ENCODE data around the gene SUSD3.

The SUSD3 gene

DNA sequence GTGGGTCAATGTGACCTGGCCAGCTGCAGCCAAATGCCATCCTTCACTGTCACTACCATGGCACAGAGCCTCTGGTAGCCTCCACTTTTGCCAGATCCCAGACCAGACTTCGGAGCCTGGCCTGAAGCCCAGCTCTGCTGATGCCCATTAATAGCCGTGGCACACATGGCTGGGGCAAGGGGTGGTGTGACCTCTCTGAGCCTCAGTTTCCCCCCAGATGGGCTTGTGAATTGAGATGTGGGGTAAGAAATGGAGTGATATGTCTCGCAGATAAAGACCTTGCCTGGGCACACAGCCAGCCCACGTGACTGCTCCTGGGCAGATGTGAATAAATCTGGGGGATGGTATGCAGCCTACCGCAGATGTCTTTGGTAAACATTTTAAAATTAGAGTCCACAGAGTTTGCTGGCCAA lies 13.9 kb downstream of the SUSD3 start:
- DNase-seq (ENCODE audit: low read depth in 3 of 3, low spot score in 1 of 3) = no peak

DNA sequence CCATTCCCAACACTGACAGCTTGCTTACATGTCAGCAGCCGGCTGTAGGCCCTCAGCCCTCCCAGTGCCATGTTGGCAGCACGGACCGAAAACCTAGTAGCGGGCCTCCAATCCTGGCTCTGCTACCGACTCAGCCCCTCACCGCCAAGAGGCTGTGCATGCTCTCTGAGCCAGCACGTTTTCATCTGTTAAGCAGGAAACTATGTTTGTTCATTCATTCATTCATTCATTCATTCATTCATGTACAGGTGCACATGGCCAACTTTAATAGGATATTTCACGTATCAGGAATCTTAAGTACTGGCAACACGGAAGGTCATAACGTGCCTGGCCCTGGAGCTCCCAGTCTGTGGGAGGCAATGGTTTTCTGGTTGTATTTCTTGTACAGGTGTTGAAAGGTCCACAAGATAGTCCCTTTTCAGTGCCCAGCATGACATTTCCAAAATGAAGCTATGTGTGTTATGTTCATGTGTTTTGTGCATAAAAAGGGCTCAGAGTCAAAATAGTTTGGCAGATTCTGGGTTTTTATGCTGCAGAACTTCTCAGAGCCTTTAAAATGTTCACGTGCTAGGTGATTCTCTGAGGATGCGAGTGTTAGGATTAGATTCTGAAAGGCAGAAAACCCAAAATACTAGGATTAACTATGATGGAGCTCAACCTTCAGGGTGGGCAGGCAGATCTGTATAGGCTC lies 17.7 kb downstream of the SUSD3 start:
- no peak for DNase-seq (ENCODE audit: low read depth in 3 of 3, low spot score in 1 of 3)

DNA sequence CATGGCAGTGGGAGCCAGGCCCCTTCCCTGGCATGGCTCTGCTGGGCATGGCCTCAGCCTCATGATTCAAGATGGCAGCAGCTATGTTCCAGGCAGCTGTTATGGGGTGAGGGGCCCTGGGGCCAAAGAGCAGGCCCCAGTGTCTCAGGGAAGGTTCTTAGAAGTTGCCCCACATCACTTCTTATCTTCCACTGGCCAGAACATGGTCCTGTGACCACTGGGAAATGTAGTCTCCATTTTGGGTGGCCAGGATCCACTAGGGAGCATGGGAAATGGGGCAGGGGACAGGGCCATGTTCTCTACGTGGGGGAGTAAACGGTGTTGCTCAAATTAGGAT lies 18.3 kb downstream of the SUSD3 start:
- no peak for DNase-seq (ENCODE audit: low read depth in 3 of 3, low spot score in 1 of 3)

DNA sequence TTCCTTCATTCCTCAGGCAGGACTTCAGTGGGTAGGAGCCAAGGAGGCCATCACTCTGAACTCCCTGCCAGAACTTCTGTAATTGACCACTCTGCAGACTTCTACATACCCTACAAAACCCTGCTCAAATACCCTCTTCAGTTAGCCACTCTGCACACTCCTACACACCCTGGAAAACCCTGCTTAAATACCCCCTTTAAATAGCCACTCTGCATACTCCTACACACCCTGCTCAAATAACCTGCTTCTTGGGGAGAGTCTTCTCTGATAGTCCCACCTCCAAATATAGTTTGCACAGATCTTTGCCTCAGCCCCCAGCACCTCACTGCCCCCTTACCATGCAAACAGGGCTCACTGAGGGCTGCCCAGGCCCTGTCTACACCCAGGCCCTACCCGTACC lies 18.9 kb downstream of the SUSD3 start:
- DNase-seq (ENCODE audit: low read depth in 3 of 3, low spot score in 1 of 3) = no peak

DNA sequence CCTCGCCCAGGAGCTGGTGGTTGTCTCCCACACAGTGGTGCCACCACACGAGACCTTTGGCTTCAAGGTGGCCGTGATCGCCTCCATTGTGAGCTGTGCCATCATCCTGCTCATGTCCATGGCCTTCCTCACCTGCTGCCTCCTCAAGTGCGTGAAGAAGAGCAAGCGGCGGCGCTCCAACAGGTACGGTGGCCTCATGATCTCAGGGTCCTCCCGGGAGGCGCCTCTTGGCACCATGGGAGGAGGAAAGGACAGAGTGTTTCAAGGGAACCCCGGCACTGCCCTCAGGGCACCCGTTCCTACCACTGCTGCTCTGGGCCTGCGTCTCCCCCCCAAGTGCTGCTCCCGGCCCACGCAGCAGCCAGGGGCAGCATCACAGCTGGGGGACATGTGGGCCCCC lies 19.3 kb downstream of the SUSD3 start:
- no peak for DNase-seq (ENCODE audit: low read depth in 3 of 3, low spot score in 1 of 3)

DNA sequence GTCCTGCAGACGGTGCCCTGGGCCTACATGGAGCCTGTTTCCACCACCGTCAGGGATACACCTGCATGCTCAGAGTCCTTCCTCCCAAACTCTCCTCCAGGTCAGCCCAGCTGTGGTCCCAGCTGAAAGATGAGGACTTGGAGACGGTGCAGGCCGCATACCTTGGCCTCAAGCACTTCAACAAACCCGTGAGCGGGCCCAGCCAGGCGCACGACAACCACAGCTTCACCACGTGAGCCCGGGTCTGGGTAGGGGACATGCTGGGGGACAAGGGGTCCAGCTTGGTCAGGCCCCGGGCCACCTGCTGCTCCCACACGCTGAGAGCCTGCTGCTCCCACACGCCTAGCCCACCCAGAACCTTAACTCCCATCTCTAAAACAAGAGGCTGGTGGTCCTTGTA lies 20.9 kb downstream of the SUSD3 start:
- DNase-seq (ENCODE audit: low read depth in 3 of 3, low spot score in 1 of 3) = no peak

DNA sequence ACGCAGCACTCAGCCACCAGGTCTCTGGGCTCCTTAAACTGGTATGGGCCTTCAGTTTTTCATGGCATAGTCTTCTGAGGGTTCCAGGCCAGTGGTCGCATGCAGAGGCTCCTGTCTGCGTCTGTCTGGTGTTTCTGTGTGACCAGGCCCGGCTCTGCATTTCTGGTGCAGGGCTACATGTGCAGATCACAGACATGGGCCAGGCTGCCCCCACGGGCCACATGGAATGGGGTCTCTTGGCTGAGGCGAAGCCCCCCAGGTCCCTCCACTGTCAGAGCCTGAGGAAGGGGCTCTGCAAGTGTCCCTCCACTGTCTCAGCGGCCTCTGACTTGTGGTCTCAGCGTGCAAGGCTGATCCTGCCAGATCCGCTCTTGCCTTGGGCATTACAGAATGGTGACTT lies 21.9 kb downstream of the SUSD3 start:
- no peak for DNase-seq (ENCODE audit: low read depth in 3 of 3, low spot score in 1 of 3)

DNA sequence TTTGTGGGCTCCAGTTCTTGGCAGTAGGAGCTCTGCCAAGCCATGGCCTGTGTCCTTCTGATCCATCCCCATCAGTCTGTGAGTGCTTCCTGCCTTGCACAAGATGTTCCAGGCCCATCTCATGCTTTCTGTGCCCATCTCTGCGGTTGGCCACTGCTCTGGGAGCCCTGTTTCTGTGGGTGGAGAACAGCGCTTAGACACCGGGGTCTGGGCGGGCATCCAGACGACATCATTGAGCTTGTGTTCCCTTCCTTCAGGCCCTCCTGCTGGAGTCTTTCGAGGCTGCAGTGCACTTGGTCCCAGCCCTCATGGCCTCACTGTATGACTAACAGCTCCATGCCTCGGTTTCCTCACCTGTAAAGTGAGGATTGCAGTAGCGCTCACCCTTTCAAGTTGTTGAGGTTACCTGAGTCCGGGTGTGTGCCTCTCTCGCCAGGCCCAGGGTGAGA lies 22.6 kb downstream of the SUSD3 start:
- no peak for DNase-seq (ENCODE audit: low read depth in 3 of 3, low spot score in 1 of 3)

DNA sequence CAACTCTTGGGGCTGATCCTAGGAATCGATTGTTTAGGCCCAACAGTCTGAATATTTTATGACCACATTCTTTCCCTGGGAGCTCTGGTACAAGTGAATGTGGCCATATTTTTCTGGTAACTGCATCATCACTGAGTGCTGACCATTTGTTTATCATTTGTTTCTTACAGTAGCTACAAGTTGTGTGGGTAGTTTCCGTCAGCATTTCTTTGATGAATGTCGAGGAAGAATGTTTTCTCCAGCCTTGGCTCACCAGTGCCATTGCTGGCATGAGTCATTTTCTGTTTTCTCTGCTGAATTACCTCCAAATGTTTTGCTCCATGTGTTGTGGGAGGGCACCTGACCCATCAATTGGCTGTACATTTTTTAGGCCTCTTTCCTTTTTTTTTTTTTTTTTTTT lies 23.4 kb downstream of the SUSD3 start:
- DNase-seq (ENCODE audit: low read depth in 3 of 3, low spot score in 1 of 3) = no peak

DNA sequence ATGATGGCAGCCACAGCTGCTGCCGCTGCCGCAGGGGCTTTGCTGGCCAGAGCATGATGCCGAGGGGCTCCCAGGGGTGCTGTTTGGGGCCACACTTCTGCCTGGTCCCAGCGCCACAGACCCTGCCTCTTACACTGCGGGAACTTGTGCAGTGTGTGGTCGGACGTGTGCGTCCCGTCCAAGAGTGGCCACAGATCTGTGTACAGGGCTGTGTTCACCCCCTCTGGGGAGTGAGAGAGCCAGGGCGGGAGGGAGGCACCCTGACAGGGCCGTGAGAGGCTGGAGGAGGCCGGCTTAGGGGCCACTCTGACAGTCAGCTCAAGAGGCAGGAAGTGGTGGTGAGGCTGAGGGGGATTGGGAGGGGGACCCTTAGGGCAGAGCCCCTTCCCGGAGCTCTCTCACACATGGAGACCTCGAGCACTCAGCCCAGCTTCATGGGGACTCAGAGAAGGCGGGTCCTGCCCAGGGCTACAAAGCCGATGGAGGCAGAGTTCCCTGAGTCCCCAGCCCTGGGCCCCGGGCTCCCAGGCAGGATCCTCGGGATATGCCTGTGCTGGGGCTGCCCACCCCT lies 24.4 kb downstream of the SUSD3 start:
- DNase-seq (ENCODE audit: low read depth in 3 of 3, low spot score in 1 of 3) = no peak

DNA sequence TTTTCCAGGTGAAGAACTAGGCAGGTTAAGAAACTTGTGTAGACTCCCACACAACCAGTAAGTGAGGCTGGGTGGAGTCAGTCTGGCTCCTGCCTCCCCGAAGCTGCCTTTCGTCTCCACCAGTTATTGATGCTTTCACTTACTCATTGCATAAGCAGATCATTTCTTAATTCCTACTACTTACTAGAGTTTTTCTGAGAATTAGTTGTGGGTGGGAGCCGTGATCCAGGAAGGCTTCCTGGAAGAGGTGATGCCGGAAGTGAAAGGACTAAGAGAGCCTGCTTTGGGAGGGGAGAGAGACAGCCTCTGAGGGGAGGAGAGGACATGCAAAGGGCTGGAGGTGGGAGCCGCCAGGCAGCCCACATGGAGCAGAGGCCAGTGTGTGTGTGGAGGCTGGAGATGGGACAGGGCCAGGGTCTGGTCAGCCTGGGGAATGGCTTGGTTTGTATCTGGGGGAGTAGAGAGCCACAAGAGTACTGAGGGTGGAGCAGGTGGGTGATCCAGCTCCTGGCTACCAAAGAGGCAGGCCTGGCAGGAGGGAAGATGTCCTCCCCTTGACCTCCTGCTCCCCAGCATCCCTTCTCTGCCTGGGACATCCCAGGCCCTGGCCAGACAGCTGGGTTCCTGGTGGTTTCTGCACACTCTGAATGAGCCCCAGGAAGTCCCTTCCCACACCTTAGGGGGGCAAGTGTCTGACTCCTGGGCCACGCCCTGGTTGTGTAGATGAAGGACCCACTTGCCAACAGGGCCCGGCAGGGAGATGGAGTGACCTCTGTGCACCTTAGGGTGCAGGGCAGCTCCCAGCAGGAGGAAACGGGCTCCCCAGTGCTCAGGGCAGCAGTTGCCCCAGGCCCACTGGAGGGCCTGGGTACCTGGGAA lies 25.3 kb downstream of the SUSD3 start:
- DNase-seq (ENCODE audit: low read depth in 3 of 3, low spot score in 1 of 3) = no peak

DNA sequence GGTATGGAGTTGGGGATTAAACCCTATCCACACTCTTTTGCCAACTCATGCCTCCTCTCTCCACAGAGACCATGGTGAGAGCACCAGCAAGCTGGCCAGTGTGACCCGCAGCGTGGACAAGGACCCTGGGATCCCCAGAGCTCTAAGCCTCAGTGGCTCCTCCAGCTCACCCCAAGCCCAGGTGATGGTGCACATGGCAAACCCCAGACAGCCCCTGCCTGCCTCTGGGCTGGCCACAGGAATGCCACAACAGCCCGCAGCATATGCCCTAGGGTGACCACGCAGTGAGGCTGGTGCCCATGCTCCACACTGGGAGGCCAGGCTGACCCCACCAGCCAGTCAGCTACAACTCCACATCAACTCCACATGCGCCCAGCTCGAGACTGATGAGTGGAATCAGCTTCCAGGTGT lies 26.0 kb downstream of the SUSD3 start:
- DNase-seq (ENCODE audit: low read depth in 3 of 3, low spot score in 1 of 3) = no peak

DNA sequence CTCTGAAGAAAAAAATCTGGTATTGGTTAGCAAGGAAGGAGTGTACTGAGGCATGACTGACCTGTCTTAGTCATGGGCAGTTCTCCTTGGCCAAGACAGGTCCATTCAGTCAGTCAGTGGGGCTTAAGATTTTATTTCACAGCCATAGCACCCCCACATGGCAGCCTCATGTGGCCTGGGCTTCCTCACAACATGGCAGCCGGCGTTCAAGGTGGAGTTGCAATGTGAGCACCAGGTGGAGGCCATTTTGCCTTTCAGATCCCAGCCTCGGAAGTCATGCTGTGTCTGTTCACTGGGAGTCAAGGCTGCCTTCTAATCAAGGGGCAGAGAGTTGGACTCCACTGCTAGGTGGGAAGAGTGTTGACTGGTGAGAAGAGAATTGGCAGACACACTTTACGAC lies 27.2 kb downstream of the SUSD3 start:
- no peak for DNase-seq (ENCODE audit: low read depth in 3 of 3, low spot score in 1 of 3)

DNA sequence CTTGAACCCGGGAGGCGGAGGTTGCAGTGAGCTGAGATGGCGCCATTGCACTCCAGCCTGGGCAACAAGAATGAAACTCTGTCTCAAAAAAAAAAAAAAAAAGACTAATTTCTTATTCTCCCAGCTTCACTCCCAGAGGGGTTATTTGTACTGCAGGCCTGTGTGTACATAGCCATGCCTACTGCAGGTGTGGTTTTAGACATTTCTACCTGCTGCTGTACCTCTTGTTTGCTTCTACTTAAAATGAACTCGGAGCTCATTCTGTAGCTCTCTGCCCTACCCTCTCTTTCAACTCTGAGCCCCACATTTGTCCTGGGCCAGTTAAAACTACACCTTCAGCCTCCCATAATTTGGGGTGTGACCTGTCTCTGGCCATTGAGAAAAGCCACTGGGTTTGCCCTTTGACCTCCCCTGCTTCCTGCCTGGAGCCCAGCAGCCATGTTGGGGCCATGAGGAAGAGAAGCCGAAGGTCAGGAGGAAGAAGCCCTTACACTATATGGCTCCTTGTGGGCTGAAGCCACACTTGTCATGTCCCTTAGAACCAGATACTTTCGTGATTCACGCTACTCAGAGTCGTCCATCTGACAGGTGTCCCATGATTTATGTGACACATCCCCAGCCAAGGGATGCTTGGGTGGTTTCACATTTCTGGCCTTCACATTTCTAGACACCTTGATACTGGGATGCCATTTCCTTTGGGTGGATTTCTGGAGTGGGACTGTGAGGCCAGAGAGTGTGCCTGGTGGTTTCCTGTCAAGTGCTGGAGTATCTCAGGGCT lies 28.1 kb downstream of the SUSD3 start:
- no peak for DNase-seq (ENCODE audit: low read depth in 3 of 3, low spot score in 1 of 3)

DNA sequence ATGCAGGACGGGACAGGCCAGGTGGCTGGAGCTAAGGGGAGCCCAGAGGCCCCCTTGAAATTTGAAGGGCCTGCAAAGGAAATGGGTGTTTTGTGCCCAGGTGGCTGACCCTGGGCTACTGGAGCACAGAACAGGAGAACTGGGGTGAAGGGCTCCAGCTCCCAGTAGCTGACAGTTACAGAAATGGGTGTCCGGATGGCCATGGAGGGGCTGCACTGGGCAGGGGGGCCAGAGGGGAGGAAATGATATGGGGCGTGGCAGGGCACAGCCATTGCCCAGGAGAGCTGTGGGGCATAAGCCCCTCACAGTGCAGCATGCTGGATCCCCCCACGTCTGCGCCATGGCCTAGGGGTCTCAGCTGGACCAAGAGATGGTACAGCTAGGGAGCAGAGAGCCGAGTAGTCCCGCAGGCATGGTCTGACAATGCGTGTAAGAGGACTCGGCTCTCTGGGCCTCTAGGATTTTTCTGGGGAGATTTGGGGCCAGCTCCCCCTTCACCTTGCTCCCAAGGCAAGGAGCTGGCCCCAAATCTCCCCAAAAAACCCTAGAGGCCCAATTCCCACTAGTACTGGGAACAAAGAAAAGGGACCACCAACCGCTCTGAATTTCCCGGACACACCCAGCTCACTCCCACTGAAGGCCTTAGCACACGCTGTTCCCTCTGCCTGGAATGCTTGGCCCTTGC lies 29.6 kb downstream of the SUSD3 start:
- DNase-seq (ENCODE audit: low read depth in 3 of 3, low spot score in 1 of 3) = no peak

DNA sequence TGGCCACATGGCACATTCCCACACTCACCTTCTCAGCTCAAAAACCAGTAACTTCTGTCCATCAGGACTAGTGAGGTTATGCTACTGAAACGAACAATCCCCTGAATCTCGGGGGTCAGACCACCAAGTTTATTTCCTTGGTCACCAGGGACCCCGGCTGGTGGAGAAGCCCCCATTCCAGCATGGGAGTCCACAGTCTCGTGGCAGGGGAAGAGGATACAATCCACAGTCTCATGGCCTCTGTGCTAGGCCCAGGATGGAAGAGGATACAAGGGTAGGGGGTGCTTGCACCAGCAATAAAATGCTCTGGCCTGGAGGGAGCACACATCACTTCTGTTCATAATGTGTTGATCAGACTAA lies 30.1 kb downstream of the SUSD3 start:
- DNase-seq (ENCODE audit: low read depth in 3 of 3, low spot score in 1 of 3) = no peak

DNA sequence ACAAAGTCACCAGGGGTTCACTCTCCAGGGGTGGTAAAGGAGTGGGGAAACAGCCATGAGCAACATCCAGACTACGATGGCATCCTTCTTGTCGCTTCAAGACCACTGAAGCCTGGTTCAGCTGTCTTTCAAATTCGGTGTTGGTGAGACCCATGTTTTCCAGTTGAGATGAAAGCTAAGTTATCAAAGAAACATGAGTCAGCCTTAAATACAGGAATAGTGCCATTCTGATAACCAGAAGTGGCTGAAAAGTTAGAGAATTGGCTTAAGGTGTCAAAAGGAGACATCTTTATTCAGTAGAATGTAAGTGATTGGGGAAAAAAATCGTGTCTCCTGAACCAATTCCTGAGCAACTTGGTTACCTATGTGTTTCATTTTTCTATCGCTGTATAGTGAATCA lies 30.5 kb downstream of the SUSD3 start:
- DNase-seq (ENCODE audit: low read depth in 3 of 3, low spot score in 1 of 3) = no peak

DNA sequence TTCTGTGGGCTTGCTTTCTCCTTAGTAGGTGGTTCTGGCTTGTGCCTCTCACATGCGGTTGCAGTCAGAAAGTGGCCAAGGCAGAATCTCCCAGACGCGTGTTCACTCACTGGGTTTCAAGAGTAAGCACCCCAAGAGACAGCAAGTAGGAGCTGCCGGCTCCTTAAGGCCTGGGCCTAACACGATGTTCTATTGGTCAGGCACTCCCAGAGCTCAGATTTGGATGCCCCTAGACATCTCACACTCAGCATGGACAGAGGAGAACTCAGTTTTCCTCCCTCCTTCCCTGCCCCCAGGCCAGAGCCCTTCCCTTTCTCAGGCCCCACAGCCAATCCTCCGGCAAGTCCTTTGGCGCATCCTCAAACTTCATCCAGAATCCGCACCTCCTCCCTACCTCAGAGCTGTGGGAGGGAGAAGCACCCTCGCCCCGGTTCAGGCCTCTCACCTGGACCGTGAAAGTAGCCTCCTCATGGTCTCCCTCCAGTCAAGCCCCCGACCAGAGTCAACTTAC lies 31.0 kb downstream of the SUSD3 start:
- no peak for DNase-seq (ENCODE audit: low read depth in 3 of 3, low spot score in 1 of 3)

DNA sequence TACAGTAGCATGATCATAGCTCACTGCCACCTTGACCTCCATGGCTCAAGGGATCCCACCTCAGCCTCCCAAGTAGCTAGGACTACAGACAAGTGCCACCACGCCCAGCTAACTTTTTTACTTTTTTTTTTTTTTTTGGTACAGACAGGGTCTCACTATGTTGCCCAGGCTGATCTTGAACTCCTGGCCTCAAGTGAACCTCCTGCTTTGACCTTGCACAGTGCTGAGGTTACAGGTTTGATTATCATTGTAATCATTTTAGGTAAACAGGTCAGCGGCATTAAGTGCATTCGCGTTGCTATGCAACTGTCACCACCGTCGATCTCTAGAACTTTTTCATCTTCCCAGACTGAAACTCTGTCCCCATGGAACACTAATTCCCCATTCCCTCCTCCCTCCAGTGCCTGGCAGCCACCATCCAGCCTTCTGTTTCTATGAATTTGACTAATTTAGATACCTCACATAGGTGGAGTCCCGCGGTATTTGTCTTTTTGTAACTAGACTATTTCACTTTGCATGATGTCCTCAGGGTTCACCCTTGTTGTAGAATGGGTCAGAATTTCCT lies 31.7 kb downstream of the SUSD3 start:
- DNase-seq (ENCODE audit: low read depth in 3 of 3, low spot score in 1 of 3) = no peak

DNA sequence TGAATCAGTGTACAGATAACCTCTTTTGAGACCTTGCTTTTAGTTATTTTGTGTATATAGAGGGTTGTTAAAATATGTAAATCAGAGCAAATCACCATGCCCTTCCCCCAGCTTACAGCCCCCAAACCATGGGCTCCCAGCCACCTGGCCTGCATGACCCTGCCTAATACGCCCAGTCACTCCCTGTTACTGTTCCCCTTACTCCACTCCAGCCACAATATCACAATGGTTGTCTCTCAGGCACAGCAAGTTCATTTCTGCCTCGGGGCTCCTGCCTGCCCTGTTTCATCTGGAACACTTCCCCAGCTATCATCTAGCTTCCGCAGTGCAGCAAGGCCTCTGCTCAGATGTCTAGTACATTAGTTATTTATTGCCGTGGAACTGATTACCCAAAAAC lies 32.6 kb downstream of the SUSD3 start:
- no peak for DNase-seq (ENCODE audit: low read depth in 3 of 3, low spot score in 1 of 3)
